Measurements from ENCODE around the gene CEMIP. TPM values are rescaled to one million over a fixed set of nuclear protein-coding genes. Genes with fewer than 3 reads are reported as not detected.

The CEMIP gene
- total RNA-seq, 1 experiment from 2014 or later = 0.07 TPM

GRCh38 chr15:80755885-80756284 is 23.3 kb upstream of the CEMIP start:
- H3K4me1 ChIP-seq = no peaks in the 10 kb centered on the region

GRCh38 chr15:80758130-80758745 is 20.9 kb upstream of the CEMIP start:
- Mint-ChIP-seq H3K36me3 (ENCODE audit: insufficient read depth, unreplicated experiment) (no peaks in the 10 kb centered on the region), H3K27ac (ENCODE audit: unreplicated experiment) (no peak overlapping the region), H3K9me3 (ENCODE audit: unreplicated experiment) (no peaks in the 10 kb centered on the region), H3K4me3 (ENCODE audit: unreplicated experiment) (no peak overlapping the region), H3K4me1 (ENCODE audit: low read depth, unreplicated experiment) (no peaks in the 10 kb centered on the region), H3K27me3 (ENCODE audit: insufficient read depth, unreplicated experiment) (no peaks in the 10 kb centered on the region)
- CTCF ChIA-PET = no interaction called here
- Histone ChIP-seq H3K27me3 (replicated peaks; ENCODE audit: control insufficient read depth, insufficient read depth, low read length) (no peaks in the 10 kb centered on the region), H3K4me1 (no peaks in the 10 kb centered on the region), H3K36me3 (ENCODE audit: control insufficient read depth, insufficient read depth, low read length) (no peaks in the 10 kb centered on the region), H3K9me3 (no peaks in the 10 kb centered on the region), H3K4me3 (ENCODE audit: low read depth, low read length) (no peak overlapping the region)
- POLR2A ChIA-PET = no interaction called here
- no peak for TF ChIP-seq CTCF (IDR thresholded peaks at IDR 0.05; ENCODE audit: insufficient read depth in 1 of 2, low read depth in 1 of 2, low read length in 1 of 2, severe bottlenecking in 1 of 2, unreplicated experiment in 1 of 2)
- intact Hi-C loops (cut with micrococcal nuclease; ENCODE audit: unreplicated experiment) = no loop called here
- no TSS peak for BruUV-seq (replicated peaks)
- DNase-seq = no peak

More at GRCh38 chr15:80755885-80756284, 23.3 kb upstream of the CEMIP start:
- POLR2A ChIA-PET = no interaction called here
- no peak for DNase-seq
- H3K36me3 Mint-ChIP-seq (ENCODE audit: insufficient read depth, unreplicated experiment) = no peaks in the 10 kb centered on the region
- H3K4me3 Mint-ChIP-seq (ENCODE audit: unreplicated experiment) = no peak overlapping the region
- no peak overlapping the region for H3K27ac Mint-ChIP-seq (ENCODE audit: unreplicated experiment)
- intact Hi-C loops (cut with micrococcal nuclease; ENCODE audit: unreplicated experiment) = no loop called here
- CTCF ChIA-PET = no interaction called here
- H3K27me3 Mint-ChIP-seq (ENCODE audit: insufficient read depth, unreplicated experiment) = no peaks in the 10 kb centered on the region
- BruUV-seq (replicated peaks) = no TSS peak
- TF ChIP-seq CTCF (IDR thresholded peaks at IDR 0.05; ENCODE audit: insufficient read depth in 1 of 2, low read depth in 1 of 2, low read length in 1 of 2, severe bottlenecking in 1 of 2, unreplicated experiment in 1 of 2) = no peak
- no peaks in the 10 kb centered on the region for H3K9me3 Mint-ChIP-seq (ENCODE audit: unreplicated experiment)
- no peak overlapping the region for H3K4me3 ChIP-seq (ENCODE audit: low read depth, low read length)
- no peaks in the 10 kb centered on the region for H3K4me1 Mint-ChIP-seq (ENCODE audit: low read depth, unreplicated experiment)
- H3K27me3 ChIP-seq (replicated peaks; ENCODE audit: control insufficient read depth, insufficient read depth, low read length) = no peaks in the 10 kb centered on the region
- no peaks in the 10 kb centered on the region for H3K9me3 ChIP-seq
- H3K36me3 ChIP-seq (ENCODE audit: control insufficient read depth, insufficient read depth, low read length) = no peaks in the 10 kb centered on the region

GRCh38 chr15:80760960-80761359 is 18.2 kb upstream of the CEMIP start:
- H3K36me3 ChIP-seq (ENCODE audit: control insufficient read depth, insufficient read depth, low read length) = no peaks in the 10 kb centered on the region
- H3K4me3 ChIP-seq (ENCODE audit: low read depth, low read length) = no peak overlapping the region
- intact Hi-C loops (cut with micrococcal nuclease; ENCODE audit: unreplicated experiment) = no loop called here
- H3K4me1 Mint-ChIP-seq (ENCODE audit: low read depth, unreplicated experiment) = peaks cover 6% of the 10 kb centered on the region
- no peaks in the 10 kb centered on the region for H3K27me3 Mint-ChIP-seq (ENCODE audit: insufficient read depth, unreplicated experiment)
- no peak overlapping the region for H3K27ac Mint-ChIP-seq (ENCODE audit: unreplicated experiment)
- POLR2A ChIA-PET = no interaction called here
- H3K9me3 Mint-ChIP-seq (ENCODE audit: unreplicated experiment) = no peaks in the 10 kb centered on the region
- no peak for DNase-seq
- CTCF ChIA-PET = no interaction called here
- no peaks in the 10 kb centered on the region for H3K9me3 ChIP-seq
- H3K36me3 Mint-ChIP-seq (ENCODE audit: insufficient read depth, unreplicated experiment) = no peaks in the 10 kb centered on the region
- no peak overlapping the region for H3K4me3 Mint-ChIP-seq (ENCODE audit: unreplicated experiment)
- H3K27me3 ChIP-seq (replicated peaks; ENCODE audit: control insufficient read depth, insufficient read depth, low read length) = no peaks in the 10 kb centered on the region
- TF ChIP-seq CTCF (IDR thresholded peaks at IDR 0.05; ENCODE audit: insufficient read depth in 1 of 2, low read depth in 1 of 2, low read length in 1 of 2, severe bottlenecking in 1 of 2, unreplicated experiment in 1 of 2) = no peak
- no peaks in the 10 kb centered on the region for H3K4me1 ChIP-seq
- no TSS peak for BruUV-seq (replicated peaks)
